LNCaP clone FGC (cell line): ENCODE data around the gene DICER1.

ENCODE experiments used
- DNase-seq: peaks from one replicate; pipeline ENCODE4 v3.0.0-alpha.2; 2011; ENCODE audit warnings: low read depth
- H3K4me3 ChIP-seq: 2 replicates; pipeline ENCODE4 v1.5.1; 2011; ENCODE audit warnings: mild to moderate bottlenecking, low read depth, low read length, control low read depth
- TF ChIP-seq, protein P1 (sequence below): IDR thresholded peaks from 2 replicates; pipeline ENCODE4 v1.5.1; 2012; ENCODE audit warnings: mild to moderate bottlenecking; ENCODE audit not compliant: control insufficient read depth, insufficient read depth; ENCODE audit errors: extremely low read depth

DICER1 gene

GRCh38 chr14:95149441-95149840, 7.9 kb downstream of the DICER1 start:
- TF ChIP-seq, protein P1, sequence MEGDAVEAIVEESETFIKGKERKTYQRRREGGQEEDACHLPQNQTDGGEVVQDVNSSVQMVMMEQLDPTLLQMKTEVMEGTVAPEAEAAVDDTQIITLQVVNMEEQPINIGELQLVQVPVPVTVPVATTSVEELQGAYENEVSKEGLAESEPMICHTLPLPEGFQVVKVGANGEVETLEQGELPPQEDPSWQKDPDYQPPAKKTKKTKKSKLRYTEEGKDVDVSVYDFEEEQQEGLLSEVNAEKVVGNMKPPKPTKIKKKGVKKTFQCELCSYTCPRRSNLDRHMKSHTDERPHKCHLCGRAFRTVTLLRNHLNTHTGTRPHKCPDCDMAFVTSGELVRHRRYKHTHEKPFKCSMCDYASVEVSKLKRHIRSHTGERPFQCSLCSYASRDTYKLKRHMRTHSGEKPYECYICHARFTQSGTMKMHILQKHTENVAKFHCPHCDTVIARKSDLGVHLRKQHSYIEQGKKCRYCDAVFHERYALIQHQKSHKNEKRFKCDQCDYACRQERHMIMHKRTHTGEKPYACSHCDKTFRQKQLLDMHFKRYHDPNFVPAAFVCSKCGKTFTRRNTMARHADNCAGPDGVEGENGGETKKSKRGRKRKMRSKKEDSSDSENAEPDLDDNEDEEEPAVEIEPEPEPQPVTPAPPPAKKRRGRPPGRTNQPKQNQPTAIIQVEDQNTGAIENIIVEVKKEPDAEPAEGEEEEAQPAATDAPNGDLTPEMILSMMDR: no peak
- no peak overlapping the region for H3K4me3 ChIP-seq
- no peak for DNase-seq

GRCh38 chr14:95147597-95147996, 9.7 kb downstream of the DICER1 start:
- DNase-seq: no peak
- no peak overlapping the region for H3K4me3 ChIP-seq
- TF ChIP-seq, protein P1: no peak

- no peak overlapping the region for H3K4me3 ChIP-seq
- DNase-seq: no peak
- TF ChIP-seq, protein P1: no peak
These were observed 11.1 kb downstream of the DICER1 start for GRCh38 chr14:95146079-95146771.

GRCh38 chr14:95144849-95145248, 12.5 kb downstream of the DICER1 start:
- H3K4me3 ChIP-seq: peak overlapping the region; percentile 43
- TF ChIP-seq, protein P1: no peak
- DNase-seq: no peak

DNA sequence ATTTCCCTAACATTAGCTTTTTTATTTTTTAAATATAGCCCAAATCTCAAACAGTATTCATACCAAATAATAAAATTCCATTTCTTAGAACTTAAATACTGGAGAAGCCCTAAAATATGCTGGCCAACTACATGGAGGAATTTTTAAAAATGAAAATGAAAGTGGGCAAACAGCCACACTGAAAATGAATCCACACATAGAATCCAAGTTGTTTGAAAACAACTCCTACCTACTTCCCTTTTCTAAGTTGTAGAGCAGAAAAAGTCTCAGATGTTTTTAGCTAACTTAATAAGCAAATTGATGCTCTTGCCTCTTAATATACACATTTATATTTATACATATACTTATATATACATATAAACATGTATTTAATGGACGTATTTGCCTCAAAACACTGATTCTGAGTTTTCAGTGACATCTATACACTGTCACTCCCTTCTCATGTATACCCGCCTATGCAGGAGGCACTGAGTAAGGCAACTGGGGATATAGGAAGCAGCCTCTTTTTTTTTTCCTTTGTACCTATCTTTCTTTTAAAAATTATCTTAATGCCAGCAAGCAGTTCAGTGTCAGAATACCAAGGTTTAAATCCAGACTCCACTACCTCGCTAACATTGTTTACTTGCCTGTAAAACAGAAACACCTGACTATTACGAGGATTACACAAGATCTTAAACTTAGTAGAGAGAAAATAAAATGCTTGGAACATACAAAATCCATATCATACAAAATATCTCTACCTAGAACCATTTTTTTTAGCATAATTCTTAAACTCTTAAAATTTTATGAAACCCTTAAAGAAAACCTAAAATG, 13.3 kb downstream of the DICER1 start:
- H3K4me3 ChIP-seq: peak overlapping the region; percentile 43
- TF ChIP-seq, protein P1: no peak
- no peak for DNase-seq

DNA sequence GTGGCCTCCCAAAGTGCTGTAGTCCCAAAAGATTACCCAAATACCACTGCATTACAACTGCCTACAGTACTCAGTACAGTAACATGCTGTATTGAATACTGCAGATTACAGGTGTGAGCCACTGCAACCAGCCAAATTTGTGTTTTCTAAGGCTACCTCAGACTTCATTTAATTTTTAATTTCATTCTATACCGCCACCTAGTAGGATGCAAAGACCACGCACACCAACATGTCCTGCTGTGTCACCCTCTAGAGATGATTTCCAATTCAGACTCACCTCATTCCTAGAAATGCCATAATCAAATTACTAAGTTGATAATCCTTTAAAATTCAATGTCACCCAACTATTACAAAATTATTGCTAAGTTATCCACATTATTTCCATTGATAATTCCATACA, 15.1 kb downstream of the DICER1 start:
- no peak for DNase-seq
- TF ChIP-seq, protein P1: no peak
- no peak overlapping the region for H3K4me3 ChIP-seq
